ENCODE results near the gene RPL28.

RPL28 gene

GRCh38 chr19:55437410-55437809 lies 51.7 kb downstream of the RPL28 start:
- Histone ChIP-seq H3K4me3 (ENCODE audit: low read length) (no peak overlapping the region), H3K4me2 (ENCODE audit: low read depth, low read length) (no peak overlapping the region), H3K36me3 (replicated peaks; ENCODE audit: insufficient read depth, low read length) (no peaks in the 10 kb centered on the region), H2AFZ (ENCODE audit: low read length) (no peak overlapping the region), H3K4me1 (ENCODE audit: low read length) (no peaks in the 10 kb centered on the region), H3K9ac (ENCODE audit: low read length) (no peak overlapping the region), H3K27me3 (replicated peaks; ENCODE audit: insufficient read depth, low read length) (peaks cover 36% of the 10 kb centered on the region), H3K9me2 (replicated peaks; ENCODE audit: insufficient read depth, low read length) (no peaks in the 10 kb centered on the region), H3K79me2 (ENCODE audit: low read length) (no peaks in the 10 kb centered on the region), H3F3A (ENCODE audit: insufficient read depth, low read length) (no peaks in the 10 kb centered on the region), H4K20me1 (ENCODE audit: insufficient read depth, low read length) (no peaks in the 10 kb centered on the region), H3K27ac (ENCODE audit: low read length) (no peak overlapping the region), H3K9me3 (replicated peaks; ENCODE audit: insufficient read depth, low read length) (no peaks in the 10 kb centered on the region)
- DNase-seq, result peak; percentile 48
- no peak for TF ChIP-seq EZH2 (optimal IDR thresholded peaks at IDR 0.05; ENCODE audit: low read depth, low read length)
- TF ChIP-seq EZH2phosphoT487 (IDR thresholded peaks at IDR 0.05; ENCODE audit: low read length), result no peak
- no peak for TF ChIP-seq CTCF (IDR thresholded peaks at IDR 0.05; ENCODE audit: low read length)

DNA sequence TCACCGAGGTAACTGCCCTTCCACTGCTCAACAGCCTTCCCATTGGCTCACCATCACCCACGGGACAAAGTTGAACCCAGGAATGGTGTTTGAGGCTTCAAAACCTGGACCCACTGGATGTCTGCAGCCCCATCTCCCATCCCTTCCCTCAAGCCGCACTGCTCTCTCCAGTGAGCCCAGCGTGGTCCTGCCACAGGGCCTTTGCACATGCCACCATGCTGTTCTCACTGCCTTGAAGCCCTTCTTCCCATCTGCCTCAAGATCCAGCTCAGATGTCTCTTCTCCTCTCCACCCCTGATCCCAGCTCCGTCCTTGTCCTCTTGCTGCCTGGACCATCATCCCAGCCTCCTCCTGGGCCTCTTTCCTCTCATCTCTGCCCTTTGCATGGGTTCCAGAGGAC lies 53.3 kb downstream of the RPL28 start:
- Histone ChIP-seq H3K4me2 (ENCODE audit: low read depth, low read length) (no peak overlapping the region), H3K27me3 (replicated peaks; ENCODE audit: insufficient read depth, low read length) (peaks cover 42% of the 10 kb centered on the region), H3K9ac (ENCODE audit: low read length) (no peak overlapping the region), H3K4me1 (ENCODE audit: low read length) (no peaks in the 10 kb centered on the region), H3K4me3 (ENCODE audit: low read length) (no peak overlapping the region), H2AFZ (ENCODE audit: low read length) (no peak overlapping the region), H3K9me3 (replicated peaks; ENCODE audit: insufficient read depth, low read length) (no peaks in the 10 kb centered on the region), H3K27ac (ENCODE audit: low read length) (no peak overlapping the region), H3K79me2 (ENCODE audit: low read length) (no peaks in the 10 kb centered on the region), H3F3A (ENCODE audit: insufficient read depth, low read length) (no peaks in the 10 kb centered on the region), H3K9me2 (replicated peaks; ENCODE audit: insufficient read depth, low read length) (no peaks in the 10 kb centered on the region), H4K20me1 (ENCODE audit: insufficient read depth, low read length) (no peaks in the 10 kb centered on the region), H3K36me3 (replicated peaks; ENCODE audit: insufficient read depth, low read length) (no peaks in the 10 kb centered on the region)
- DNase-seq, result no peak
- TF ChIP-seq CTCF (IDR thresholded peaks at IDR 0.05; ENCODE audit: low read length) (no peak), EZH2 (optimal IDR thresholded peaks at IDR 0.05; ENCODE audit: low read depth, low read length) (no peak), EZH2phosphoT487 (IDR thresholded peaks at IDR 0.05; ENCODE audit: low read length) (no peak)

GRCh38 chr19:55440411-55441105 lies 54.8 kb downstream of the RPL28 start:
- no peaks in the 10 kb centered on the region for H4K20me1 ChIP-seq (ENCODE audit: insufficient read depth, low read length)
- no peaks in the 10 kb centered on the region for H3K79me2 ChIP-seq (ENCODE audit: low read length)
- no peaks in the 10 kb centered on the region for H3K4me1 ChIP-seq (ENCODE audit: low read length)
- no peak for DNase-seq
- no peak overlapping the region for H3K9ac ChIP-seq (ENCODE audit: low read length)
- no peaks in the 10 kb centered on the region for H3K36me3 ChIP-seq (replicated peaks; ENCODE audit: insufficient read depth, low read length)
- H3K9me2 ChIP-seq (replicated peaks; ENCODE audit: insufficient read depth, low read length), result no peaks in the 10 kb centered on the region
- no peaks in the 10 kb centered on the region for H3F3A ChIP-seq (ENCODE audit: insufficient read depth, low read length)
- no peak overlapping the region for H2AFZ ChIP-seq (ENCODE audit: low read length)
- H3K9me3 ChIP-seq (replicated peaks; ENCODE audit: insufficient read depth, low read length), result no peaks in the 10 kb centered on the region
- no peak overlapping the region for H3K4me2 ChIP-seq (ENCODE audit: low read depth, low read length)
- H3K4me3 ChIP-seq (ENCODE audit: low read length), result no peak overlapping the region
- peaks cover 57% of the 10 kb centered on the region for H3K27me3 ChIP-seq (replicated peaks; ENCODE audit: insufficient read depth, low read length)
- TF ChIP-seq EZH2phosphoT487 (IDR thresholded peaks at IDR 0.05; ENCODE audit: low read length) (no peak), CTCF (IDR thresholded peaks at IDR 0.05; ENCODE audit: low read length) (no peak)
- H3K27ac ChIP-seq (ENCODE audit: low read length), result no peak overlapping the region
